Left renal cortex interstitium (tissue), 4 donors: ENCODE results near the gene PPP2R5B. TPM values are rescaled to one million over a fixed set of nuclear protein-coding genes. Genes with fewer than 3 reads are reported as not detected.

Source experiments
- DNase-seq, 4 donors: peaks; one replicate each; pipeline ENCODE4 v3.0.0-alpha.2; 2013; ENCODE audit warnings: low read depth in 4 of 4, low spot score in 2 of 4, missing footprints in 1 of 4
- polyA plus RNA-seq, 4 donors: library from polyadenylated mRNA; unstranded; fragments of 120-200 nt; gene quantifications; one replicate each; pipeline ENCODE4 v1.2.1, GENCODE V29; 2013; ENCODE audit not compliant: insufficient read length in 4 of 4

PPP2R5B gene
- polyA plus RNA-seq, 4 donors = 14.4 to 20.2 (median 17.2) TPM

GRCh38 chr11:64905516-64906313, 18.8 kb upstream of the PPP2R5B start:
- no peak for DNase-seq

- DNase-seq = no peak
These were observed 18.2 kb upstream of the PPP2R5B start for GRCh38 chr11:64906314-64906635.

- no peak for DNase-seq
These were observed 15.7 kb upstream of the PPP2R5B start for GRCh38 chr11:64908766-64909165.

- no peak for DNase-seq
These were observed 14.7 kb upstream of the PPP2R5B start for GRCh38 chr11:64909653-64910343.

- no peak for DNase-seq
These were observed 13.9 kb upstream of the PPP2R5B start for GRCh38 chr11:64910451-64911093.

GRCh38 chr11:64911142-64911541, 13.3 kb upstream of the PPP2R5B start:
- DNase-seq = no peak

- DNase-seq = no peak
These were observed 12.8 kb upstream of the PPP2R5B start for GRCh38 chr11:64911689-64912088.

- no peak for DNase-seq
These were observed 11.2 kb upstream of the PPP2R5B start for GRCh38 chr11:64913171-64913727.

- DNase-seq = no peak
These were observed 10.4 kb upstream of the PPP2R5B start for GRCh38 chr11:64914123-64914522.

- no peak for DNase-seq
These were observed 9.1 kb upstream of the PPP2R5B start for GRCh38 chr11:64915376-64915887.

GRCh38 chr11:64916040-64916774, 8.3 kb upstream of the PPP2R5B start:
- no peak for DNase-seq

GRCh38 chr11:64916775-64917662, 7.5 kb upstream of the PPP2R5B start, which contains the start of gene ATG2A:
ATG2A (minus strand) TSS chr11:64917209; CDS start chr11:64917135, 74 bp downstream.
- DNase-seq = peak; percentile 97 to 100 (median 99)

- no peak for DNase-seq
These were observed 6.9 kb upstream of the PPP2R5B start for GRCh38 chr11:64917663-64917995.

GRCh38 chr11:64918017-64918416, 6.5 kb upstream of the PPP2R5B start:
- DNase-seq = no peak

- no peak for DNase-seq
These were observed 4.9 kb upstream of the PPP2R5B start for GRCh38 chr11:64919627-64920026.

- no peak for DNase-seq
These were observed 4.4 kb upstream of the PPP2R5B start for GRCh38 chr11:64920124-64920523.

- no peak for DNase-seq
These were observed 3.1 kb upstream of the PPP2R5B start for GRCh38 chr11:64921384-64921783.

- DNase-seq = no peak
These were observed 1.3 kb upstream of the PPP2R5B start for GRCh38 chr11:64923151-64923661.

- no peak for DNase-seq
These were observed 408 bp downstream of the PPP2R5B start for GRCh38 chr11:64924910-64925284.
